Superior temporal gyrus (tissue), 1 donor: ENCODE results near the gene SPATA31D4.
"Not testable (repeated sequence)": the region's sequence is repeated elsewhere in the genome, so short reads cannot be mapped to it uniquely, and the experiment has no call there.

Experiments
- DNase-seq: peaks from one replicate; pipeline ENCODE4 v3.0.0-alpha.2; 2016; ENCODE audit errors: extremely low spot score

SPATA31D4 gene

DNA sequence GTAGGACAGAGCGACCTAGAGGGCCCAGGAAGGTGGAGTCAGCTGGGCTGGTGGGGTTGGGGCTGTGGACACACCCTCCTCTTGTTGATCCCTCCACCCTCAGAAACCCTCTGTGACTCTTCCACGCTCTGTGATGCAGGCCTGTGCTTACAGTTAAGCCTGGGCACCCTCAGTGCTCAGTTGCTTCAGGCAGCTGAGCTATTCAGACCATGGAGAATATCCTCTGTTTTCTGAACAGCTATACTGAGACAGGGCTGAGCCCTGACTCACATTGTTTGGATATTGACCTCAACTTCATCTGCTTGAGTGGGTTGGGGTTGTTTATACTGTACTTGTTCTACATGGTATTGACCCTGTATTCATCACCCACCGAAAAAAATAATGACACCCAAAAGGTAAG, at the start of gene SPATA31D4:
TSS of gene SPATA31D4 (plus strand) at position 124 of the 400 bp plus-strand sequence. CDS start at position 210, 86 bp downstream.
- DNase-seq: not testable (repeated sequence)

DNA sequence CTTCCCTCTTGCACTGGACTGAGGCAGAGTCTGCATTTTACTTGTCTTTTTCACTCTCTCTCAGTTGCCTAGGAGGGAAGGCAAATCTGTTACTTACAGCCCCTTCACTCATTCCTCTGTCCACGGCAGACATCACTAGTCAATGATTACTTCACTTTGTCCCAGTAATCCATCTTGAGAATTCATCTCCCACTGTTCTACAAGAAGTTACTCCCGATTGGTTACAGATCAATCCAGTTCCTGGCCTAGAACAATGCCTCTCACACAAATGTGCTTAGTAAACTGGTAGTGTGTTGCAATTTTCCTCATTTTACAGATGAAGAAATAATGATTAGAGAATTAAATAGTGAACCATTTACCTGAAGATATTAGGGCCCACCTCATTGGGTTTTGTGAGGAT, 49.7 kb upstream of the SPATA31D4 start:
- DNase-seq: no peak

DNA sequence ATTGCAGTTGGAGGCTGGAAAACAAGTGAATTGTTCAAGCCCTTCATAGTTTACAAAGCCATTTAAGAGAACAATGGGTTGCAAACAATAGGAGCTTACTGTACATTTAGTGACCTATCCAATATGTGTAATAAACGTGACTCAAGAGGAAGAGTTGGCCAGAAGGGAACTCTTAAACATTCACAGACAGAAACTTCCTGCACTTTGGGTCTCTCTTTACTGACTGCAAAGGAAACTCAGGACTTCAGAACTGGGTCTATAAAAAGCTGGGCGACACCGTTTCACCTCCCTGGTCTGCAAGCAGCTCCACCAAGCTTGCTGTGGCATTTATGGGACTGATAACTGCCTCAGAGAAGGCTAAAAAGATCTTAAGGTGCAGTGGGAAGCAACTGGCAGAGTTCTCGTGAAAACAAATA, 48.7 kb upstream of the SPATA31D4 start:
- DNase-seq: no peak

- DNase-seq: no peak
Measured at GRCh38 chr9:81885602-81886001, 42.6 kb upstream of the SPATA31D4 start.

DNA sequence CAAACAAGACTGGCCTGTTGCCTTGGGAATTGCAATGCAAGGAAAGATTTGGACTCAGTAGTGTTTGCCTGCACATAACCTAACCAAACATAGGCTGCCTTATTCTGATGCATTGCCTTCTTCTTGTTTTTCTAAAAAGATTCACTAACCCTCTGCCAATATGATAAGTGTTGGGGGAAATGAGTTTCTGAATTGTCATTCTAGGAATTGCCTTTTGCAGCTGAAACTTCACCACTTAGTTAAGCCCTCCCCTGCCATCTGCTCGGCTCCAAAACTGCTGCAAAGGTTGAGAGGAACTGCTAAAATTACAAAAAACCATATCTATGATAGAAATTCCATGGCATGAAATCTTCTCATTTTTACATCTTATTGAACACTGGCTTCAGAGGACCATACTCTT, 41.6 kb upstream of the SPATA31D4 start:
- DNase-seq: peak; percentile 33

DNA sequence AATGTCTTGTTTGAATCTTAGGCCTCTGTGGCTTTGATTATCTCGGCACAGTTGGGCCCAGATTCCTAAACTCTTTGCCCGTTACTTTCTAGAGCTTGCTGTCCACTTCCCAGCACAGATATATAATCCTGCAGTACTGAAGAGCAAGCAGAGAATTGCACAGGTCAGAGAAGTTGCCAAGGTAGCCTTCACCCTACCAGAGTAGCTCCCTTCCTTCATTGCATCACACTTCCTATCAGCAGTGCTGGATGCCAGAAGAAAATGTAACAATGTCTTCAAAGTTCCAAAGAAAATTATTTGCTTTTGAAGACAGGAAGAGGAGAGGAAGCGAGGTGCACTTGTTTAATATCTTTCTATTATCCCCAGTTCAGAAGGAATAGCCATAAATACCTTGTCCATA, 38.1 kb upstream of the SPATA31D4 start:
- DNase-seq: no peak

GRCh38 chr9:81892440-81892839, 35.8 kb upstream of the SPATA31D4 start:
- no peak for DNase-seq

DNA sequence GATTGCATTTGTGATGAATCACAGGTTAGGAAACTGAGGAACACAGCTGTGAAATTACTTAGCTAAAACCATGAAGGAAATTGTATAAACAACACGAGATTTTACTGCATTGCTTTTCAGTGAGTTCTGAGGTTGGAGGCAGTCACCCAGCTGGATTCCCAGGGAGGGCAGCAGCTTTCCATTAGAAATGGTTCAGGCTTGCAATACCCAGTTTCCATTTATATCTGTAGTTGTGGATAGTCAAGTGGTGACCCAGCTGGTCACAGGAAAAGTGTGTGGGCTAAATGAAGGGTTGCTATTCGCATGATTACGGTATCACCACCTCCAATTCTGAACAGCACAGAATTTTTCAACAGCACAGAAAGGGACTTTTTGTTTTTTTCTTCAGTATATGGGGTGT, 34.3 kb upstream of the SPATA31D4 start:
- no peak for DNase-seq

DNA sequence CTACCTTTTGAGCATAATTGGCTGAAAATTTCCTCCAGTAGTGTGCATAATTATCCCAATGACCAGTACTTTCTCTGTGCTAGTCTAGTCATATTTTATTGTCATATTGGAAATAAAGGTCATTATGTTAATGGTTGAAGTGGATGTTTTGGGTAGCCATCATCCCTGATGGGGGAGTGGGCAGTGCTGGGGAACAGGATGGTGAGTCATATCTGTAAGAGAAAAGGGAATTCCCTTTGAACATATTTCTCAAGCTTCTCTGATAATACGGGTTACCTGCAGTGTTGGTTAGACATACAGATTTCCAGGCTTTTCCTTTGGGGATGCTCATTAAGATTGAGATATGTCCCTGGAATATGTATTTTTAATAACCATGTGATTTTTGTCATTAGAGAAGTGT, 33.3 kb upstream of the SPATA31D4 start:
- no peak for DNase-seq

DNA sequence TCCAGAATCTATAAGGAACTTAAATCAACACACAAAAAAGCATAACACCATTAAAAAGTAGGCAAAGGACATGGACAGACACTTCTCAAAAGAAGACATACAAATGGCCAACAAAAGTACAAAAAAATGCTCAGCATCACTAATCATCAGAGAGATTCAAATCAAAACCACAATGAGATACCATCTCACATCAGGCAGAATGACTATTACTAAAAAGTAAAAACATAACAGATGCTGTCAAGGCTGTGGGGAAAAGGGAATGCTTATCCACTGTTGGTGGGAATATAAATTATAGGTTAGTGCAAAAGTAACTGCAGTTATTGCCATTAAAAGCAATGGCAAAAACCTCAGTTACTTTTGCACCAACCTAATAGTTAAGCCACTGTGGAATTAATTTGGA, 32.2 kb upstream of the SPATA31D4 start:
- DNase-seq: no peak

DNA sequence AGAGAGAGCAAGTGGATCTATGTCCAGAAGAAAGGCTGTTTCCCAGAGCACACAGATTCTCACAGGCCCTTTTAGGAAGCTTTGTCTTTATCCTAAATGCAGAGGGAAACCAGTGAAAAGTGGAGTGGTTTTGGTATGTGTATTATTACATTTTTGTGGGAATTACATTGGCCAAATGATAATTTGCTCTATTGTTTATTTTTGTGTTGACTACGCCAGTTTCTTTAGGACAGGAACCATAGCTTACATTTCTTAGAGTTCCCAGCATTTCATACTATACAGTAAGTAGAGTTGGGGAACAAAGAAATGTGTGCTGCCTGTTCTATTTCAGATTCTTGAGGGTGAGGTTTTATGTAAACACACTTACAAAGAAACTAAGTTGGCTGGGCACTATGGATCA, 29.4 kb upstream of the SPATA31D4 start:
- DNase-seq: no peak

- no peak for DNase-seq
Measured at GRCh38 chr9:81902196-81902595, 26.0 kb upstream of the SPATA31D4 start.

DNA sequence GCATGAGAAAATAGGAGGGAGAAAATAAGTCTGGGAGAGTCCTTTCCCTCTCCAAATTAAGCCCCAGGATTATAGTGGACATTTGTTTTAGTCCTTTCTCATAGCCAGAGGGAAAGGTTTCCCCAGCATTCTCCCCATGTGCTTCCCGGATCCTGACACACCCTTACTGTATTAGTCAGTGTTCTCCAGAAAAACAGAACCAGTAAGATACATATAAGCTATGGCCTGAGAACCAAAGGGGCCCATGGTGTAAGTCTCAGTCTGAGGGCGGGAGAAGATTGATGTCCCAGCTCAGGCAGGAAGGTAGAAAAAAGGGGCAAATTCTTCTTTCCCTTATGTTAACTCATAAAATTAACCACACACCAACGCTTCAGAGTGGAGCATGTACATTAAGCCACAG, 25.6 kb upstream of the SPATA31D4 start:
- DNase-seq: no peak

- DNase-seq: no peak
Measured at GRCh38 chr9:81906671-81907070, 21.6 kb upstream of the SPATA31D4 start.

GRCh38 chr9:81912135-81912534, 16.1 kb upstream of the SPATA31D4 start:
- no peak for DNase-seq

DNA sequence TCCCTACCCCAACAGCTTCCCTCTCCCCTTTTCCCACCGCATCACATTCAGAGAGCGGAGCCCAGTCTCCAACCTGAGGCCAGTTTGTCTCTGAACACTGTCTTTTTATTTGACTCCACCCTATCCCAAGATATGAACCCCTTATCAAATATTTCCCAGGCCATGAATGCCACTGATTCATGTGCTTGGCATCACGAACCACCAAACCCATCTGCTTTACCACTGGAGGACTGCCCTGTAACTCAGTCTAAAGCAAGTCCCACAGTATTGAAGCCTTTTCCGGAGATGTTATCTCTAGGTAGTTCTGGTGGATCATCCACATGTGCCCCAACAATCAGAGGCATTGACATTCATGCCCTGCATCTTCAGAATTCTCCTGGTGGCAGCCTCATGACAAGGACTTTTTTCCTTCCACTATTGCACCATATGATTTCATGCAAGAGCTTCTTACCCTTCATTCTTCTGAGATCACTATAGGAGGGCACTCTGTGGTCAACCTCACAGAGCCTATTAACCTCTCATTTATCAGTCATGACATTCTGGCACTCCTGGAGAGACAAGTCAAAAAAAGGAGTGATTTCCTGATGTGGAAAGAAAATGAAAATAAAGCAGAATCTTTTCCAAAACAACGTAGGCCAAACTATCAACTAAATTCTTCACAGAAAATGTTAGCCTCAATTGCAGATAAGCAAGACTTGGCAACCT, 12.3 kb upstream of the SPATA31D4 start:
- DNase-seq: no peak

GRCh38 chr9:81918507-81918906, 9.7 kb upstream of the SPATA31D4 start:
- not testable (repeated sequence) for DNase-seq

- not testable (repeated sequence) for DNase-seq
Measured at GRCh38 chr9:81930147-81930546, 1.9 kb downstream of the SPATA31D4 start.

DNA sequence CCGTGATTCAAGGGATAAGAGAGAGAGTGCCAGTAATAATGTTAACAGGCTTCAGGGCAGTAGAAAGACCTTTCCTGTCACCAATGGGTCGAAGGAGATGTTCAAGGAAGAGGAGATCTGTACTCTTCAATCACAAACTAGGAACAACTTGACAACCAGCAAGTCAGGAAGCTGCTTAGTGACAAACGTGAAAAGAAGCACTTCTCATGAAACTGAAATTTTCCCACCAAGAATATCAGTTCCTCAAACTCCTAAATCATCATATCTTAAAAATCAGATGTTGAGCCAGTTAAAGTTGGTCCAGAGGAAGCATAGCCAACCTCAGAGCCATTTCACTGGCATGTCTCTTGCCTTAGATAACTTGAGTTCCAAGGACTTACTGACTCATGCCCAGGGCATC, 5.3 kb downstream of the SPATA31D4 start:
- not testable (repeated sequence) for DNase-seq

DNA sequence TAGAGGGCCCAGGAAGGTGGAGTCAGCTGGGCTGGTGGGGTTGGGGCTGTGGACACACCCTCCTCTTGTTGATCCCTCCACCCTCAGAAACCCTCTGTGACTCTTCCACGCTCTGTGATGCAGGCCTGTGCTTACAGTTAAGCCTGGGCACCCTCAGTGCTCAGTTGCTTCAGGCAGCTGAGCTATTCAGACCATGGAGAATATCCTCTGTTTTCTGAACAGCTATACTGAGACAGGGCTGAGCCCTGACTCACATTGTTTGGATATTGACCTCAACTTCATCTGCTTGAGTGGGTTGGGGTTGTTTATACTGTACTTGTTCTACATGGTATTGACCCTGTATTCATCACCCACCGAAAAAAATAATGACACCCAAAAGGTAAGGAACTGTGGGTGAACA, 15.2 kb downstream of the SPATA31D4 start, which contains the start of gene SPATA31D3:
TSS of gene SPATA31D3 (plus strand) at position 108 of the 400 bp plus-strand sequence. CDS start at position 194, 86 bp downstream.
- DNase-seq: not testable (repeated sequence)

- not testable (repeated sequence) for DNase-seq
Measured at GRCh38 chr9:81948650-81949049, 20.4 kb downstream of the SPATA31D4 start.

DNA sequence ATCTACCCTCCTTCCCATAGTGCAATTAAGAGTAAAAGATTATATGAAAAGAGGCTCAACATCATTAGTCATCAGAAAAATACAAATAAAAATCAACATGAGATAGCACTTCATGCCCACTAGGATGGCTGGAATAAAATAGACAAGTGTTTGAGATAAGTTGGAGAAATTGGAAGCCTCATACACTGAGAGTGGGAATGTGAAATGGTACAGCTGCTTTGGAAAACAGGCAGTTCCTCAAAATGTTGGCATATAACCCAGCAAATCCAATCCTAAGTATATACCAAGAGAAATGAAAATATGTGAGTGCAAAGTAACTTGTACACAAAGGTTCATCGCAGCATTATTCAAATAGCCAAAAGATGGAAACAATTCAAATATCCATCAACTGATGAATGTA, 24.9 kb downstream of the SPATA31D4 start:
- DNase-seq: no peak

GRCh38 chr9:81955625-81956024, 27.4 kb downstream of the SPATA31D4 start:
- no peak for DNase-seq
